H9 (cell line): Measurements from ENCODE around the gene CDC42EP4. TPM values are rescaled to one million over a fixed set of nuclear protein-coding genes. Genes with fewer than 3 reads are reported as not detected.

Experiments used
- DNase-seq: peaks from one replicate; pipeline ENCODE4 v3.0.0-alpha.2; 2017
- H2AFZ ChIP-seq: one replicate; pipeline ENCODE4 v1.6.1; 2013; ENCODE audit warnings: mild to moderate bottlenecking, low read length, control low read depth, moderate library complexity
- H2AK5ac ChIP-seq: 2 replicates; pipeline ENCODE4 v1.6.1; 2013; ENCODE audit warnings: low read length, control low read depth, mixed read lengths; ENCODE audit not compliant: insufficient read length
- H2BK120ac ChIP-seq: one replicate; pipeline ENCODE4 v1.6.1; 2013; ENCODE audit warnings: low read depth, mild to moderate bottlenecking, low read length, control low read depth, inconsistent platforms; ENCODE audit not compliant: poor library complexity, severe bottlenecking
- H2BK12ac ChIP-seq: 2 replicates; pipeline ENCODE4 v1.6.1; 2013; ENCODE audit warnings: low read length, control low read depth, mixed read lengths, low read depth; ENCODE audit not compliant: insufficient read length
- H2BK15ac ChIP-seq: 2 replicates; pipeline ENCODE4 v1.6.1; 2013; ENCODE audit warnings: low read depth, low read length, control low read depth
- H2BK20ac ChIP-seq: one replicate; pipeline ENCODE4 v1.6.1; 2013; ENCODE audit warnings: low read depth, mild to moderate bottlenecking, low read length, control low read depth, inconsistent platforms; ENCODE audit not compliant: poor library complexity, severe bottlenecking
- H2BK5ac ChIP-seq: 2 replicates; pipeline ENCODE4 v1.6.1; 2013; ENCODE audit warnings: low read length, control low read depth, mixed read lengths; ENCODE audit not compliant: insufficient read length
- H3K14ac ChIP-seq: 2 replicates; pipeline ENCODE4 v1.6.1; 2013; ENCODE audit warnings: low read length, control low read depth; ENCODE audit not compliant: insufficient read depth
- H3K18ac ChIP-seq: 2 replicates; pipeline ENCODE4 v1.6.1; 2013; ENCODE audit warnings: low read depth, mild to moderate bottlenecking, mixed read lengths, low read length, control low read depth; ENCODE audit not compliant: insufficient read length
- H3K23ac ChIP-seq: 2 replicates; pipeline ENCODE4 v1.6.1; 2013; ENCODE audit warnings: low read length, control low read depth, mixed read lengths, low read depth; ENCODE audit not compliant: insufficient read length
- H3K23me2 ChIP-seq: 2 replicates; pipeline ENCODE4 v1.6.1; 2013; ENCODE audit warnings: low read depth, mild to moderate bottlenecking, mixed read lengths, low read length, control low read depth; ENCODE audit not compliant: insufficient read length, poor library complexity, severe bottlenecking
- H3K27ac ChIP-seq: 2 replicates; pipeline ENCODE4 v1.5.1; 2013; ENCODE audit warnings: low read length, control low read depth, mixed read lengths, low read depth; ENCODE audit not compliant: insufficient read length
- H3K27me3 ChIP-seq: 2 replicates; pipeline ENCODE4 v1.6.1; 2013; ENCODE audit warnings: low read length, control low read depth, inconsistent platforms; ENCODE audit not compliant: insufficient read depth
- H3K4ac ChIP-seq: 2 replicates; pipeline ENCODE4 v1.6.1; 2013; ENCODE audit warnings: low read depth, mild to moderate bottlenecking, control low read depth, inconsistent platforms, low read length, moderate library complexity
- H3K4me1 ChIP-seq: 2 replicates; pipeline ENCODE4 v1.6.1; 2013; ENCODE audit warnings: low read length, control low read depth, inconsistent platforms; ENCODE audit not compliant: insufficient read depth
- H3K4me2 ChIP-seq: 2 replicates; pipeline ENCODE4 v1.6.1; 2013; ENCODE audit warnings: low read length, control low read depth, mixed read lengths; ENCODE audit not compliant: insufficient read length, insufficient read depth
- H3K56ac ChIP-seq: 2 replicates; pipeline ENCODE4 v1.6.1; 2013; ENCODE audit warnings: low read depth, mild to moderate bottlenecking, mixed read lengths, low read length, control low read depth; ENCODE audit not compliant: insufficient read length
- H3K79me1 ChIP-seq: 2 replicates; pipeline ENCODE4 v1.6.1; 2013; ENCODE audit warnings: low read depth, mild to moderate bottlenecking, moderate library complexity, low read length, control low read depth, inconsistent platforms; ENCODE audit not compliant: insufficient read depth, poor library complexity, severe bottlenecking
- H3K79me2 ChIP-seq: 2 replicates; pipeline ENCODE4 v1.6.1; 2013; ENCODE audit warnings: low read length, control low read depth, inconsistent platforms; ENCODE audit not compliant: insufficient read depth
- H3K9ac ChIP-seq: 2 replicates; pipeline ENCODE4 v1.6.1; 2013; ENCODE audit warnings: low read length, control low read depth, mixed read lengths; ENCODE audit not compliant: insufficient read length; ENCODE audit errors: extremely low read depth
- H3K9me3 ChIP-seq: one replicate; pipeline ENCODE4 v1.6.1; 2013; ENCODE audit warnings: low read depth, low read length, inconsistent platforms; ENCODE audit not compliant: control insufficient read depth
- H3T11ph ChIP-seq: one replicate; pipeline ENCODE4 v1.6.1; 2013; ENCODE audit warnings: mild to moderate bottlenecking, low read length, control low read depth, inconsistent platforms
- H4K20me1 ChIP-seq: one replicate; pipeline ENCODE4 v1.6.1; 2013; ENCODE audit not compliant: control insufficient read depth, insufficient read length, insufficient read depth
- H4K5ac ChIP-seq: 2 replicates; pipeline ENCODE4 v1.6.1; 2013; ENCODE audit warnings: low read depth, mild to moderate bottlenecking, mixed read lengths, low read length, control low read depth; ENCODE audit not compliant: insufficient read length
- H4K8ac ChIP-seq: replicated peaks from 2 replicates; pipeline ENCODE4 v1.6.1; 2013; ENCODE audit warnings: low read length, control low read depth, mixed read lengths, low read depth; ENCODE audit not compliant: insufficient read length
- H4K91ac ChIP-seq: 2 replicates; pipeline ENCODE4 v1.6.1; 2013; ENCODE audit warnings: low read depth, mild to moderate bottlenecking, moderate library complexity, mixed read lengths, low read length, control low read depth; ENCODE audit not compliant: insufficient read length
- H3K27ac Mint-ChIP-seq, 3 experiments: 2 replicates in 2 of 3; 3 replicates in 1 of 3; pipeline ENCODE4 v1.8.0; 2020 to 2021; ENCODE audit warnings: mixed read lengths in 3 of 3, mild to moderate bottlenecking in 1 of 3, moderate library complexity in 1 of 3
- H3K27me3 Mint-ChIP-seq: 2 replicates; pipeline ENCODE4 v1.8.0; 2021; ENCODE audit warnings: low read depth, mild to moderate bottlenecking, moderate library complexity, mixed read lengths
- H3K36me3 Mint-ChIP-seq, 3 experiments: 2 replicates in 2 of 3; 3 replicates in 1 of 3; pipeline ENCODE4 v1.8.0; 2020 to 2021; ENCODE audit warnings: low read depth in 3 of 3, mixed read lengths in 3 of 3; ENCODE audit not compliant: insufficient read depth in 1 of 3
- H3K4me1 Mint-ChIP-seq, 2 experiments: 2 replicates each; pipeline ENCODE4 v1.8.0; 2020; ENCODE audit warnings: mixed read lengths in 2 of 2
- H3K4me3 Mint-ChIP-seq, 2 experiments: 2 replicates in 1 of 2; 3 replicates in 1 of 2; pipeline ENCODE4 v1.8.0; 2020 to 2021; ENCODE audit warnings: mild to moderate bottlenecking in 2 of 2, mixed read lengths in 2 of 2, moderate library complexity in 1 of 2
- H3K9me3 Mint-ChIP-seq, 2 experiments: 2 replicates in 1 of 2; 3 replicates in 1 of 2; pipeline ENCODE4 v1.8.0; 2020; ENCODE audit warnings: mild to moderate bottlenecking in 2 of 2, mixed read lengths in 2 of 2, moderate library complexity in 1 of 2
- CTCF ChIP-seq: fragments of 200-600 bp; sonication (generic); conservative IDR thresholded peaks from 3 replicates; pipeline ENCODE4 v1.8.0; 2021; ENCODE audit warnings: antibody characterized with exemption, mild to moderate bottlenecking
- WGBS: extraction: QIAGEN DNeasy Blood & Tissue Kit; methylation state at CpG from one replicate; pipeline ENCODE4 v1.1.7; 2013; ENCODE audit warnings: missing lambda C conversion rate, low lambda C conversion rate, mixed read lengths; ENCODE audit not compliant: insufficient read length; ENCODE audit errors: extremely low coverage; 5-methylcytosine and 5-hydroxymethylcytosine counted together
- total RNA-seq: library from RNA; stranded (reverse); gene quantifications from 2 replicates; pipeline ENCODE4 v1.2.1, GENCODE V29; 2021

Gene CDC42EP4
- total RNA-seq, 1 experiment from 2014 or later = 27.1 TPM

DNA sequence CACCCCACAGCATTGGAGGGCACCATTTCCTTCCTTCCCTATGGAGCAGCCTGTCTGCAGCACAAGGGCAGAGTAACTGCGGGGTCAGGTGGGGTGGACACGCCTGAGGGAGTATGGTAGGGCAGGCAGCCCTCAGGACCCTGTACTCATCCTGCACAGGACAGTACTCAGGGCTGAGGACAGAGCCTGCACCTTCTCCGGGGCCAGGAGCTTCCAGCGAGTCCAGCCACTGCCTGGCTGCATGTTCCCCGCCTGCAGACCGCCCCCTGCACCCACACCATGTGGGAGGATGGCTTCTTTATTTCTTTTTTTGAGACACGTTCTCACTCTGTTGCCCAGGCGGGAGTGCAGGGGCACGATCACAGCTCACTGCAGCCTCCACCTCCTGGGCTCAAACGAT, 47.6 kb upstream of the CDC42EP4 start:
- H3K27ac ChIP-seq = no peak overlapping the region
- H4K91ac ChIP-seq = no peak overlapping the region
- H4K20me1 ChIP-seq = no peaks in the 10 kb centered on the region
- no peak overlapping the region for H3K23ac ChIP-seq
- no CpG with 5 or more reads among the region's 10 CpGs for WGBS
- H3K4me1 Mint-ChIP-seq = peaks cover 50 to 58% of the 10 kb centered on the region in 2 experiments
- no peak overlapping the region for H4K8ac ChIP-seq
- peaks cover 10% of the 10 kb centered on the region; the same call in 1 of the 2 replicates for H3K4me1 ChIP-seq
- no peaks in the 10 kb centered on the region; the same call in none of the 2 replicates for H3K27me3 Mint-ChIP-seq
- no peak overlapping the region for H2BK20ac ChIP-seq
- DNase-seq = no peak
- H2BK15ac ChIP-seq = no peak overlapping the region
- no peak overlapping the region for H3T11ph ChIP-seq
- no peaks in the 10 kb centered on the region for H3K79me2 ChIP-seq
- no peak overlapping the region for H3K4me2 ChIP-seq
- H3K14ac ChIP-seq = no peak overlapping the region; the same call in 1 of the 2 replicates
- no peak overlapping the region for H2AFZ ChIP-seq
- no peak overlapping the region for H4K5ac ChIP-seq
- no peak overlapping the region for H2BK120ac ChIP-seq
- peaks cover 6% of the 10 kb centered on the region for H3K23me2 ChIP-seq
- H2AK5ac ChIP-seq = no peak overlapping the region
- no peak overlapping the region for H3K9ac ChIP-seq
- no peak overlapping the region for H3K4ac ChIP-seq
- H3K9me3 ChIP-seq = no peaks in the 10 kb centered on the region
- no peaks in the 10 kb centered on the region for H3K9me3 Mint-ChIP-seq
- no peaks in the 10 kb centered on the region for H3K79me1 ChIP-seq
- no peak overlapping the region for H2BK12ac ChIP-seq
- H3K56ac ChIP-seq = no peak overlapping the region
- H3K4me3 Mint-ChIP-seq = peak overlapping the region in 1 of 2 experiments; percentile 56; a peak in 2 of 5 replicates
- peak overlapping the region in 1 of 3 experiments; percentile 82; a peak in 1 of 7 replicates for H3K27ac Mint-ChIP-seq
- H3K27me3 ChIP-seq = no peaks in the 10 kb centered on the region
- H3K18ac ChIP-seq = no peak overlapping the region
- TF ChIP-seq CTCF = no peak
- H3K36me3 Mint-ChIP-seq = peaks cover 0 to 5% (median 0%) of the 10 kb centered on the region in 3 experiments; a peak in 2 of 7 replicates
- H2BK5ac ChIP-seq = no peak overlapping the region
